IPS DF 19.7 (cell line): ENCODE data around the gene CHAT.

Experiments
- DNase-seq: peaks from one replicate; pipeline ENCODE4 v3.0.0-alpha.2; 2013; ENCODE audit warnings: low read depth, low spot score

CHAT gene

GRCh38 chr10:49612513-49613164, 1.2 kb upstream of the CHAT start:
- DNase-seq: no peak

GRCh38 chr10:49613165-49613881, 514 bp upstream of the CHAT start:
- no peak for DNase-seq

- no peak for DNase-seq
These were observed 683 bp downstream of the CHAT start for GRCh38 chr10:49614242-49615198.

- no peak for DNase-seq
These were observed 1.4 kb downstream of the CHAT start for GRCh38 chr10:49615213-49615612.

GRCh38 chr10:49615721-49616120, 1.9 kb downstream of the CHAT start:
- no peak for DNase-seq

- no peak for DNase-seq
These were observed 2.7 kb downstream of the CHAT start for GRCh38 chr10:49616421-49617101.

- DNase-seq: no peak
These were observed 3.5 kb downstream of the CHAT start for GRCh38 chr10:49617121-49618020.

GRCh38 chr10:49618821-49619220, 5.0 kb downstream of the CHAT start:
- no peak for DNase-seq

- DNase-seq: no peak
These were observed 5.8 kb downstream of the CHAT start for GRCh38 chr10:49619613-49620012.

- no peak for DNase-seq
These were observed 6.5 kb downstream of the CHAT start for GRCh38 chr10:49620286-49620810.

- no peak for DNase-seq
These were observed 7.1 kb downstream of the CHAT start for GRCh38 chr10:49620841-49621378.

GRCh38 chr10:49621561-49621960, 7.7 kb downstream of the CHAT start:
- DNase-seq: no peak

- DNase-seq: no peak
These were observed 8.9 kb downstream of the CHAT start for GRCh38 chr10:49622426-49623425.

- DNase-seq: no peak
These were observed 10.8 kb downstream of the CHAT start for GRCh38 chr10:49624629-49625028.

- no peak for DNase-seq
These were observed 11.6 kb downstream of the CHAT start for GRCh38 chr10:49625411-49625810.

GRCh38 chr10:49627038-49627437, 13.2 kb downstream of the CHAT start:
- DNase-seq: no peak

- DNase-seq: no peak
These were observed 13.9 kb downstream of the CHAT start for GRCh38 chr10:49627644-49628247.

GRCh38 chr10:49628599-49628998, 14.8 kb downstream of the CHAT start:
- DNase-seq: no peak
